ENCODE measurements around the gene WDFY4. TPM values are rescaled to one million over a fixed set of nuclear protein-coding genes. Genes with fewer than 3 reads are reported as not detected.

The WDFY4 gene
- total and polyA plus RNA-seq, 2 experiments from 2014 or later = 0.14 TPM; not detected in 1

- H3F3A ChIP-seq (replicated peaks; ENCODE audit: low read depth) = no peaks in the 10 kb centered on the region
Observed at GRCh38 chr10:48685731-48686130, 1.1 kb downstream of the WDFY4 start.

More at GRCh38 chr10:48685731-48686130, 1.1 kb downstream of the WDFY4 start:
- Mint-ChIP-seq H3K27me3 (ENCODE audit: insufficient read depth, low read depth, poor library complexity) (no peaks in the 10 kb centered on the region), H3K27ac (no peak overlapping the region), H3K4me3 (no peak overlapping the region), H3K4me1 (no peaks in the 10 kb centered on the region), H3K9me3 (peaks cover 8% of the 10 kb centered on the region; the same call in 2 of the 3 replicates), H3K36me3 (ENCODE audit: low read depth) (no peaks in the 10 kb centered on the region)
- Histone ChIP-seq H3K4me2 (no peak overlapping the region), H3K79me2 (replicated peaks; ENCODE audit: insufficient read depth) (no peaks in the 10 kb centered on the region), H3K4me1 (ENCODE audit: insufficient read depth) (no peaks in the 10 kb centered on the region), H3K9me2 (ENCODE audit: insufficient read depth) (peaks cover 9% of the 10 kb centered on the region; the same call in 1 of the 2 replicates), H3K27me3 (ENCODE audit: insufficient read depth) (no peaks in the 10 kb centered on the region), H3K36me3 (ENCODE audit: insufficient read depth) (no peaks in the 10 kb centered on the region), H4K20me1 (replicated peaks; ENCODE audit: insufficient read depth) (no peaks in the 10 kb centered on the region), H2AFZ (no peak overlapping the region), H3K27ac (ENCODE audit: low read depth) (no peak overlapping the region), H3K4me3 (no peak overlapping the region)
- ATAC-seq = no peak
- TF ChIP-seq CREB1 (CRISPR knock-in tag; IDR thresholded peaks at IDR 0.05; ENCODE audit: low read depth) = no peak
- TF ChIP-seq CTCF (conservative IDR thresholded peaks at IDR 0.05; ENCODE audit: low read depth in 2 of 2) = no peak
- TF ChIP-seq ZNF331 (CRISPR knock-in tag; IDR thresholded peaks at IDR 0.05; ENCODE audit: low read depth) = no peak
- no peak for TF ChIP-seq ZNF114 (CRISPR knock-in tag; IDR thresholded peaks at IDR 0.05)
- TF ChIP-seq ETS1 (IDR thresholded peaks at IDR 0.05) = no peak
- TF ChIP-seq POLR2AphosphoS5 (IDR thresholded peaks at IDR 0.05; ENCODE audit: low read depth) = no peak
- no peak for TF ChIP-seq STAT1 (IDR thresholded peaks at IDR 0.05; ENCODE audit: unreplicated experiment)
- TF ChIP-seq EZH2phosphoT487 (IDR thresholded peaks at IDR 0.05; ENCODE audit: unreplicated experiment) = no peak
- TF ChIP-seq EZH2 (IDR thresholded peaks at IDR 0.05; ENCODE audit: low read depth, unreplicated experiment) = no peak
- TF ChIP-seq REST (IDR thresholded peaks at IDR 0.05; ENCODE audit: unreplicated experiment) = no peak
- no peak for TF ChIP-seq ZNF462 (CRISPR knock-in tag; IDR thresholded peaks at IDR 0.05)
- no peak for TF ChIP-seq JUNB (IDR thresholded peaks at IDR 0.05; ENCODE audit: unreplicated experiment)
- TF ChIP-seq NANOG (IDR thresholded peaks at IDR 0.05; ENCODE audit: borderline replicate concordance) = no peak
- no peak for DNase-seq (ENCODE audit: low spot score)
